ENCODE measurements around the gene PGPEP1. TPM values are rescaled to one million over a fixed set of nuclear protein-coding genes. Genes with fewer than 3 reads are reported as not detected.

The PGPEP1 gene
- total RNA-seq, 1 donor from 2014 or later, result 32.1 TPM

DNA sequence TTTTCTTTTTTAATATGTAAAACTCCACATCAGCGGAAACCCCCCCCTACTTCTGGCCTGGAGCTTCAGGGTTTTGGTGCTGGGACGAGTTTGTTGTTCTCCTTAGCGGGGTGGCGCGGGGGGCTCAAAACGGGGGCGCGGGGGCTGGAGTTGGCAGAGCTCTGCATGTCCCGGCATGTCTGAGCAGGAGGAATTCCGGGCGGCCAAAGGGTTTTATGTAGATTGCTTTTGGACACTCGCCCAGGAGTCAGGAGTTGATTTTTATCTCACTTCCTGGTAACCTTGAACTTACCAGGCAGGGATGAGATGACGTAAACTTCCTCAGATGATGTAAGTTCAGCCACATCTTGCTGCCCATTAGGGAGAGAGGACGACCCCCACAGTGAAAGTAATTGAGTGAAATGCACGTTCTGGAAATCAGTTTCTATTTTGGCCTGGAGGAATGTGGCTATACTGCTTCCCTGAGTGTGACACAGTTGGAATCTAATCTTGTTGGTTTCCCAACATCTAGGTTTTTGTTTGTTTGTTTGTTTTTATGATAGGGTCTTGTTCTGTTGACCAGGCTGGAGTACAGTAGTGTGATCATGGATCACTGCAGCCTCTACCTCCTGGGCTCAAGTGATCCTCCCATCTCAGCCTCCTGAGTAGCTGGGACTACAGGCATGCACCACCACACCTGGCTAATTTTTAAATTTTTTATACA is 24.6 kb downstream of the PGPEP1 start:
- Mint-ChIP-seq H3K4me1 (ENCODE audit: unreplicated experiment) (peaks cover 13% of the 10 kb centered on the region), H3K27me3 (ENCODE audit: unreplicated experiment) (peaks cover 3% of the 10 kb centered on the region), H3K27ac (ENCODE audit: unreplicated experiment) (peak overlapping the region; percentile 57), H3K4me3 (ENCODE audit: unreplicated experiment) (peak overlapping the region; percentile 76), H3K9me3 (ENCODE audit: unreplicated experiment) (no peaks in the 10 kb centered on the region), H3K36me3 (ENCODE audit: low read depth, unreplicated experiment) (peaks cover 12% of the 10 kb centered on the region)
- peak; percentile 15 for DNase-seq (ENCODE audit: low spot score)
- no peak for TF ChIP-seq CTCF (IDR thresholded peaks at IDR 0.05; ENCODE audit: unreplicated experiment)

GRCh38 chr19:18366021-18366435 is 25.6 kb downstream of the PGPEP1 start:
- no peak for TF ChIP-seq CTCF (IDR thresholded peaks at IDR 0.05; ENCODE audit: unreplicated experiment)
- H3K4me3 Mint-ChIP-seq (ENCODE audit: unreplicated experiment), result no peak overlapping the region
- peaks cover 13% of the 10 kb centered on the region for H3K4me1 Mint-ChIP-seq (ENCODE audit: unreplicated experiment)
- no peak for DNase-seq (ENCODE audit: low spot score)
- no peak overlapping the region for H3K27ac Mint-ChIP-seq (ENCODE audit: unreplicated experiment)
- peaks cover 3% of the 10 kb centered on the region for H3K27me3 Mint-ChIP-seq (ENCODE audit: unreplicated experiment)
- no peaks in the 10 kb centered on the region for H3K9me3 Mint-ChIP-seq (ENCODE audit: unreplicated experiment)
- H3K36me3 Mint-ChIP-seq (ENCODE audit: low read depth, unreplicated experiment), result peaks cover 11% of the 10 kb centered on the region

DNA sequence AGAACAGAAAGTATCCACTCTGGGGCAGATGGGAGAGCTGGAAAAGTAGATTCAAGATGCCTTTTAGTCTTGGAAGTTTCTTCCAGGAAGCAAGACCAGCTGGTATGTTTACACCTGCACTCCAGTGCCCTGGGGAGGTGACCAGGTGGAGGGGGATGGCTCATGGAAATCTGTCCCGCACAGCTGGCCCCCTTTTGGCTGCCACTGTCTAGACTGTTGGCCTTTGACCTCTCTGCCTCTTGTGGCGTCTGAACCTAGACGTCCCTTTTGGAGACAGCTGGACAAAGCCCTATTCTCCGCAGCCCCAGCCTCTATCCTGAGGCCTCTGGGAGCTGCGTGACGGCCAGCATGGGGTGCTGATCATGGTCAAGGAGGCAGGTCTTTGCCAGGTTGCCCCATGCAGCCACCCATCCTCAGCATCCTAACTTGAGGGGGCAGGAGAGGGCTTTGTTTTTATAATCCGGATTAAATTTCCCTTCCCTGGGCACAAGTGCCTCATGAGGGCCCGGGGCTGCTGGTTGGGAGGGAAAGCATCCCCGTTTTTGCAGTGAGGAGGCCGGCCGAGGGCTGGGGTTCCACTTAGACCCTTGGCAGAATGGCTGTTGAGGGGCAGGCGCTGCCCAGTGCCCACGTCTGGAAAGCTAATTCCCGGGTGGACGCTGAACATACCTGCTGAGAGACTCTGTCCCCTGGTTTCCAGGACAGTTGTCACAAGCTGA is 28.3 kb downstream of the PGPEP1 start:
- peaks cover 16% of the 10 kb centered on the region for H3K4me1 Mint-ChIP-seq (ENCODE audit: unreplicated experiment)
- no peak overlapping the region for H3K4me3 Mint-ChIP-seq (ENCODE audit: unreplicated experiment)
- no peak for TF ChIP-seq CTCF (IDR thresholded peaks at IDR 0.05; ENCODE audit: unreplicated experiment)
- no peak overlapping the region for H3K27ac Mint-ChIP-seq (ENCODE audit: unreplicated experiment)
- DNase-seq (ENCODE audit: low spot score), result no peak
- no peaks in the 10 kb centered on the region for H3K9me3 Mint-ChIP-seq (ENCODE audit: unreplicated experiment)
- peaks cover 3% of the 10 kb centered on the region for H3K27me3 Mint-ChIP-seq (ENCODE audit: unreplicated experiment)
- no peaks in the 10 kb centered on the region for H3K36me3 Mint-ChIP-seq (ENCODE audit: low read depth, unreplicated experiment)

DNA sequence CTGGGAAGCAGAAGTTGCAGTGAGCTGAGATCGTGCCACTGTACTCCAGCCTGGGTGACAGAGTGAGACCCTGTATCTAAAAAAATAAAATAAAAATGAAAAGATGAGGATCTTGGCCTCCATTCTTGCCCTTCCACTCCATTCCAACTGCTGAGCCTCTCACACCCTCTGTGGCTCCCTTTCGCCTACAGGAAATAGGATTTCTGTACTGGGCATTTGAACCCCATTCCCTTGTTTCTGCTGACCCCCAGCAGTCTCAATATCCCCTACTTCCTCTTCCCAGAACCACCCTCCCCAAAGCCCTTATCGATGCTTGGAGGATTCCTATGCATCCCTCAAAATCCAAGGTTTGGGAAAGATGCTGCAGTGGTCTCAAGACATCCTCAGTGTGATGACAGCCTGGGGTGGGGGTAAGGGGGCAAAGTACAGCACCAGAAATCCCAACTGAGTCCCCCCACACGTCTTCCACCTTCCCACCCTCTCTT is 33.1 kb downstream of the PGPEP1 start:
- Mint-ChIP-seq H3K27me3 (ENCODE audit: unreplicated experiment) (peaks cover 9% of the 10 kb centered on the region), H3K27ac (ENCODE audit: unreplicated experiment) (peak overlapping the region; percentile 96), H3K36me3 (ENCODE audit: low read depth, unreplicated experiment) (no peaks in the 10 kb centered on the region), H3K4me1 (ENCODE audit: unreplicated experiment) (peaks cover 9% of the 10 kb centered on the region), H3K9me3 (ENCODE audit: unreplicated experiment) (no peaks in the 10 kb centered on the region), H3K4me3 (ENCODE audit: unreplicated experiment) (no peak overlapping the region)
- no peak for TF ChIP-seq CTCF (IDR thresholded peaks at IDR 0.05; ENCODE audit: unreplicated experiment)
- DNase-seq (ENCODE audit: low spot score), result no peak
